ENCODE measurements around the gene PRCD. TPM values are rescaled to one million over a fixed set of nuclear protein-coding genes. Genes with fewer than 3 reads are reported as not detected.

The PRCD gene
- total and polyA plus RNA-seq, 2 donors (not counting 1 experiment from before 2014, with no cell fraction given), result 18.0 to 30.6 TPM

GRCh38 chr17:76542984-76543383, 3.1 kb downstream of the PRCD start:
- peaks cover 0 to 6% (median 0%) of the 10 kb centered on the region in 3 donors for H3K9me3 ChIP-seq (ENCODE audit: control extremely low read depth in 1 of 3, control insufficient read depth in 2 of 3, insufficient read depth in 1 of 3, low read length in 2 of 3)
- H3K27ac ChIP-seq (ENCODE audit: low read length in 2 of 2), result no peak overlapping the region
- ATAC-seq (ENCODE audit: low read depth) (no peak), DNase-seq (no peak)
- H3K4me3 ChIP-seq (ENCODE audit: control extremely low read depth in 1 of 5, extremely low read depth in 1 of 5, insufficient read depth in 1 of 5, low read depth in 2 of 5, low read length in 4 of 5), result no peak overlapping the region
- TF ChIP-seq EZH2 (IDR thresholded peaks at IDR 0.05; ENCODE audit: borderline replicate concordance, insufficient read depth, low read depth, low read length, poor library complexity, severe bottlenecking), result no peak
- TF ChIP-seq CTCF (IDR thresholded peaks at IDR 0.05), result no peak
- intact Hi-C loops (cut with micrococcal nuclease), result no loop called here
- peaks cover 39% of the 10 kb centered on the region for H3K27me3 Mint-ChIP-seq
- peaks cover 4% of the 10 kb centered on the region for H3K79me2 ChIP-seq (ENCODE audit: control insufficient read depth, insufficient read depth, low read length)
- no peak overlapping the region for H3K4me2 ChIP-seq (replicated peaks; ENCODE audit: low read depth, low read length, poor library complexity, severe bottlenecking)
- no peak overlapping the region for H2AFZ ChIP-seq (ENCODE audit: insufficient read depth, low read depth, low read length, poor library complexity, severe bottlenecking)
- no peak overlapping the region for H3K27ac Mint-ChIP-seq
- H3K36me3 ChIP-seq (replicated peaks in 1 of 2; ENCODE audit: control extremely low read depth in 1 of 2, control insufficient read depth in 1 of 2, extremely low read depth in 1 of 2, insufficient read depth in 2 of 2, low read length in 1 of 2), result peaks cover 0 to 3% of the 10 kb centered on the region in 2 experiments
- H3K9me3 Mint-ChIP-seq (ENCODE audit: insufficient read depth), result no peaks in the 10 kb centered on the region
- no peaks in the 10 kb centered on the region for H4K20me1 ChIP-seq (ENCODE audit: control insufficient read depth, insufficient read depth, low read length, poor library complexity, severe bottlenecking)
- H3K27me3 ChIP-seq (replicated peaks in 1 of 4; ENCODE audit: control extremely low read depth in 1 of 4, control insufficient read depth in 3 of 4, insufficient read depth in 4 of 4, low read length in 3 of 4), result peaks cover 0 to 32% (median 16%) of the 10 kb centered on the region in 4 experiments
- ChIA-PET CTCF (interaction anchor here (0.5 to 5.6 kb wide), 4 partner anchors 14 to 135 kb away, joined by 3 to 156 read pairs (median 4); no protein-coding TSS in a partner anchor), POLR2A (interaction anchor here (1.3 to 1.6 kb wide), 2 partner anchors 14 to 15 kb away, joined by 4 to 7 read pairs; no protein-coding TSS in a partner anchor)
- no peak overlapping the region for H3K9ac ChIP-seq (ENCODE audit: low read length)
- peaks cover 23 to 24% of the 10 kb centered on the region in 2 donors for H3K4me1 ChIP-seq (ENCODE audit: control insufficient read depth in 2 of 2, insufficient read depth in 2 of 2, low read length in 2 of 2)
- H3K4me1 Mint-ChIP-seq, result peaks cover 14% of the 10 kb centered on the region
- no peak overlapping the region for H3K4me3 Mint-ChIP-seq
- 96% methylated on average over 8 of the region's 8 CpGs for WGBS (ENCODE audit: insufficient coverage)

- Histone ChIP-seq H4K20me1 (ENCODE audit: control insufficient read depth, insufficient read depth, low read length, poor library complexity, severe bottlenecking) (no peaks in the 10 kb centered on the region), H3K79me2 (ENCODE audit: control insufficient read depth, insufficient read depth, low read length) (no peaks in the 10 kb centered on the region), H3K36me3 (replicated peaks in 1 of 2; ENCODE audit: control extremely low read depth in 1 of 2, control insufficient read depth in 1 of 2, extremely low read depth in 1 of 2, insufficient read depth in 2 of 2, low read length in 1 of 2) (peaks cover 0 to 3% of the 10 kb centered on the region in 2 experiments), H3K27ac (ENCODE audit: low read length in 2 of 2) (no peak overlapping the region), H2AFZ (ENCODE audit: insufficient read depth, low read depth, low read length, poor library complexity, severe bottlenecking) (no peak overlapping the region), H3K4me2 (replicated peaks; ENCODE audit: low read depth, low read length, poor library complexity, severe bottlenecking) (no peak overlapping the region), H3K27me3 (replicated peaks in 1 of 4; ENCODE audit: control extremely low read depth in 1 of 4, control insufficient read depth in 3 of 4, insufficient read depth in 4 of 4, low read length in 3 of 4) (peaks cover 0 to 29% (median 13%) of the 10 kb centered on the region in 4 experiments), H3K4me1 (ENCODE audit: control insufficient read depth in 2 of 2, insufficient read depth in 2 of 2, low read length in 2 of 2) (peaks cover 20% of the 10 kb centered on the region in 2 donors), H3K4me3 (ENCODE audit: control extremely low read depth in 1 of 5, extremely low read depth in 1 of 5, insufficient read depth in 1 of 5, low read depth in 2 of 5, low read length in 4 of 5) (no peak overlapping the region), H3K9ac (ENCODE audit: low read length) (no peak overlapping the region), H3K9me3 (ENCODE audit: control extremely low read depth in 1 of 3, control insufficient read depth in 2 of 3, insufficient read depth in 1 of 3, low read length in 2 of 3) (peaks cover 0 to 6% (median 0%) of the 10 kb centered on the region in 3 donors)
- CTCF ChIA-PET, result interaction anchor here (1.0 to 5.6 kb wide), 4 partner anchors 9 to 135 kb away, joined by 3 to 156 read pairs (median 4); no protein-coding TSS in a partner anchor
- TF ChIP-seq CTCF (IDR thresholded peaks at IDR 0.05) (no peak), EZH2 (IDR thresholded peaks at IDR 0.05; ENCODE audit: borderline replicate concordance, insufficient read depth, low read depth, low read length, poor library complexity, severe bottlenecking) (no peak)
- Mint-ChIP-seq H3K9me3 (ENCODE audit: insufficient read depth) (no peaks in the 10 kb centered on the region), H3K27me3 (peaks cover 39% of the 10 kb centered on the region), H3K27ac (no peak overlapping the region), H3K4me3 (no peak overlapping the region), H3K4me1 (peaks cover 14% of the 10 kb centered on the region)
- no peak for DNase-seq
- intact Hi-C loops (cut with micrococcal nuclease), result no loop called here
- 93% methylated on average over 5 of the region's 6 CpGs for WGBS (ENCODE audit: insufficient coverage)
- no peak for ATAC-seq (ENCODE audit: low read depth)
- POLR2A ChIA-PET, result interaction anchor here (1.3 to 1.6 kb wide), 2 partner anchors 14 to 16 kb away, joined by 4 to 7 read pairs; no protein-coding TSS in a partner anchor
Observed at GRCh38 chr17:76543482-76543825, 3.6 kb downstream of the PRCD start.
